Nephron progenitor cell (in vitro differentiated cells): Measurements from ENCODE around the gene EP400.
"Not testable (repeated sequence)": the region's sequence is repeated elsewhere in the genome, so short reads cannot be mapped to it uniquely, and the experiment has no call there.

Experiments
- DNase-seq: peaks from one replicate; pipeline ENCODE4 v3.0.0; 2021
- H3K27ac Mint-ChIP-seq: 2 replicates; pipeline ENCODE4 v1.8.0; 2021; ENCODE audit warnings: mild to moderate bottlenecking, moderate library complexity, mixed read lengths
- H3K27me3 Mint-ChIP-seq: 2 replicates; pipeline ENCODE4 v1.8.0; 2021; ENCODE audit warnings: mild to moderate bottlenecking, low read depth, mixed read lengths; ENCODE audit not compliant: poor library complexity
- H3K36me3 Mint-ChIP-seq: 2 replicates; pipeline ENCODE4 v1.8.0; 2021; ENCODE audit warnings: low read depth, mixed read lengths
- H3K4me1 Mint-ChIP-seq: 2 replicates; pipeline ENCODE4 v1.8.0; 2021; ENCODE audit warnings: mixed read lengths
- H3K4me3 Mint-ChIP-seq: 2 replicates; pipeline ENCODE4 v1.8.0; 2021; ENCODE audit warnings: mild to moderate bottlenecking, moderate library complexity, mixed read lengths
- H3K9me3 Mint-ChIP-seq: 2 replicates; pipeline ENCODE4 v1.8.0; 2021; ENCODE audit warnings: mild to moderate bottlenecking, moderate library complexity, mixed read lengths
- CTCF ChIP-seq: fragments of 200-600 bp; sonication (generic); IDR thresholded peaks from 2 replicates; pipeline ENCODE4 v1.5.0; 2021; ENCODE audit warnings: antibody characterized with exemption

The EP400 gene

GRCh38 chr12:132049876-132050275 is 100.1 kb downstream of the EP400 start:
- Mint-ChIP-seq H3K4me1 (no peaks in the 10 kb centered on the region), H3K9me3 (peaks cover 16% of the 10 kb centered on the region), H3K27me3 (no peaks in the 10 kb centered on the region), H3K36me3 (peaks cover 93% of the 10 kb centered on the region), H3K27ac (no peak overlapping the region), H3K4me3 (no peak overlapping the region)
- no peak for DNase-seq
- TF ChIP-seq CTCF: no peak

GRCh38 chr12:132051718-132052117 is 102.0 kb downstream of the EP400 start:
- DNase-seq: peak; percentile 33
- not testable (repeated sequence) for H3K27me3 Mint-ChIP-seq, H3K4me3 Mint-ChIP-seq

GRCh38 chr12:132052196-132052932 is 102.6 kb downstream of the EP400 start:
- H3K4me1 Mint-ChIP-seq: peaks cover 7% of the 10 kb centered on the region
- no peak for TF ChIP-seq CTCF
- peaks cover 16% of the 10 kb centered on the region for H3K9me3 Mint-ChIP-seq
- no peak overlapping the region for H3K4me3 Mint-ChIP-seq
- DNase-seq: no peak
- no peaks in the 10 kb centered on the region for H3K27me3 Mint-ChIP-seq
- H3K36me3 Mint-ChIP-seq: peaks cover 83% of the 10 kb centered on the region
- no peak overlapping the region for H3K27ac Mint-ChIP-seq

More at GRCh38 chr12:132051718-132052117, 102.0 kb downstream of the EP400 start:
- H3K4me1 Mint-ChIP-seq, H3K27ac Mint-ChIP-seq: not testable (repeated sequence)
- H3K9me3 Mint-ChIP-seq: peaks cover 16% of the 10 kb centered on the region
- peaks cover 85% of the 10 kb centered on the region for H3K36me3 Mint-ChIP-seq
- TF ChIP-seq CTCF: peak; percentile 26

- Mint-ChIP-seq H3K27ac (no peak overlapping the region), H3K4me3 (no peak overlapping the region), H3K36me3 (peaks cover 81% of the 10 kb centered on the region), H3K9me3 (peaks cover 16% of the 10 kb centered on the region), H3K4me1 (peaks cover 11% of the 10 kb centered on the region), H3K27me3 (no peaks in the 10 kb centered on the region)
- no peak for TF ChIP-seq CTCF
- no peak for DNase-seq
Measured at GRCh38 chr12:132053338-132054330, 103.9 kb downstream of the EP400 start.

- no peak overlapping the region for H3K4me3 Mint-ChIP-seq
- peaks cover 75% of the 10 kb centered on the region for H3K36me3 Mint-ChIP-seq
- no peak overlapping the region for H3K27ac Mint-ChIP-seq
- no peak for TF ChIP-seq CTCF
- H3K27me3 Mint-ChIP-seq: no peaks in the 10 kb centered on the region
- H3K4me1 Mint-ChIP-seq: peaks cover 14% of the 10 kb centered on the region
- no peak for DNase-seq
- H3K9me3 Mint-ChIP-seq: peaks cover 14% of the 10 kb centered on the region
Measured at GRCh38 chr12:132054983-132055382, 105.2 kb downstream of the EP400 start.
